GM12891 (cell line): Measurements from ENCODE around the gene SUMF1.
A peak's percentile ranks its signal among the peaks of the same experiment; 100 is the strongest.

ENCODE experiments used
- DNase-seq: peaks from one replicate; pipeline ENCODE4 v3.0.0; 2011; ENCODE audit warnings: low spot score; ENCODE audit not compliant: insufficient read length
- FAIRE-seq: peaks from 2 replicates; lab custom pipeline; 2011; peaks lifted over from hg19 to GRCh38; lab: Jason Lieb, UNC
- PAX5 ChIP-seq: IDR thresholded peaks from 2 replicates; pipeline ENCODE4 v1.6.1; 2011; ENCODE audit warnings: low read length, moderate library complexity, mild to moderate bottlenecking; ENCODE audit not compliant: insufficient read depth, severe bottlenecking
- POLR2A ChIP-seq: IDR thresholded peaks from 2 replicates; pipeline ENCODE4 v1.6.1; 2011; ENCODE audit warnings: low read depth, low read length, control low read depth
- POLR2AphosphoS5 ChIP-seq: IDR thresholded peaks from 2 replicates; pipeline ENCODE4 v1.6.1; 2011; ENCODE audit warnings: low read depth, low read length, control low read depth
- POU2F2 ChIP-seq: IDR thresholded peaks from 2 replicates; pipeline ENCODE4 v1.6.1; 2011; ENCODE audit warnings: low read depth, mild to moderate bottlenecking, control low read depth, low read length, moderate library complexity
- SPI1 ChIP-seq: IDR thresholded peaks from 2 replicates; pipeline ENCODE4 v1.6.1; 2011; ENCODE audit warnings: low read depth, low read length, control low read depth
- TAF1 ChIP-seq: IDR thresholded peaks from 2 replicates; pipeline ENCODE4 v1.6.1; 2011; ENCODE audit warnings: low read depth, low read length, control low read depth

SUMF1 gene

DNA sequence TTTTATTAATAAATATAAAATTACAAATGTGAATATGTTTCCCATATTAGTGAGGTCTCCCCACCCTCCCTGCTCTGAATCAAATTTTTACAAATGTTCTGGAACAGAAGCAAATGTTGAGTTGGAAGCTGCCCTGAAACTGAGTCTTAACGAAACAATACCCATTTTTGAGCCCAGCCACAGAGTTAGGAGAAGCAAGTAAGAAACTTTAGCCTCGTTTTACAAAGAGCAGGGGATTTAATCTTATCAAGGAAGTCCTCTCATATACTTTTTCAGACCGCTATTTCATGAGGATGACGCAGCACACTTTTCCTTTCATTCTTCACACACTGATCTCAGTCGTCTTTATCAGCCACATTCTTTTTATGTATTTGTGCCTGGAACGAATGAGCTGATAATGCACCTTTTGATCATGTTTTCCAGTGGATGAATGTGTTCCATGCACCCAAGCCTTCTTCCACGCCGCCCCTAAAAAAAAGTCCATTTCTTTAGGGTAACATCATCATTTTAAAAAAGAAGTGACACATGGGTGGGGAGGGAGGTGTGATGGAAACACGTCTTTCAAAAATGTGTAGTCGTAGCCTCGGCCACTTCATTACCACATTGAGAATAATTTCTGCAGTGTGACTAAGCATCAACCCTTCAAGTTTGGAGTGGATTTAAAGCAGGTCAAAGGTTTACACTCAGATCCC lies 115.8 kb downstream of the SUMF1 start:
- no peak for FAIRE-seq
- DNase-seq: no peak
- TF ChIP-seq POLR2A (no peak), TAF1 (no peak), POU2F2 (no peak), SPI1 (no peak), POLR2AphosphoS5 (no peak), PAX5 (no peak)

- no peak for TF ChIP-seq TAF1
- FAIRE-seq: peak; percentile 20
- DNase-seq: peak; percentile 32
Observed at GRCh38 chr3:4350789-4351163, 116.3 kb downstream of the SUMF1 start.

GRCh38 chr3:4343258-4343657 lies 123.8 kb downstream of the SUMF1 start:
- DNase-seq: no peak
- no peak for FAIRE-seq
- no peak for TF ChIP-seq TAF1
- TF ChIP-seq POLR2A: no peak
- TF ChIP-seq POU2F2: no peak
- TF ChIP-seq POLR2AphosphoS5: no peak
- TF ChIP-seq PAX5: no peak

DNA sequence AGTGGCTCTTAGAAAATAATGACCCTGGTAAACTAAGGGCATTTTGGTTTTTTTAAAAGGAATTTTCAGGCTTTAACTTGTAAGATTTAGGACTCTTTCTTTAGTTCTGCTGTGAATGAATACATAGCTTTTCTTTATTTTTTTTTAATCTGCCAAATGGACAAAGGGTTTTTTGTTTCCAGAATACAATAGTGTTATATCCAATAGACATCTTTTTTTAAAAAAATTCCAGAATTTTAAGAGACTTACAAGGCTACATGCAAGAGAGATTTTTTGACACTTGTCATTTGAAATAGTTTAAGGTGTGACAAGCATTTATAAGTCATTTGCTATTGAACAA lies 125.8 kb downstream of the SUMF1 start:
- no peak for TF ChIP-seq TAF1
- TF ChIP-seq POU2F2: no peak
- TF ChIP-seq POLR2A: no peak
- no peak for TF ChIP-seq SPI1
- TF ChIP-seq PAX5: no peak
- TF ChIP-seq POLR2AphosphoS5: no peak
- no peak for DNase-seq
- no peak for FAIRE-seq

- no peak for DNase-seq
- TF ChIP-seq PAX5 (no peak), SPI1 (no peak), POU2F2 (no peak), TAF1 (no peak), POLR2AphosphoS5 (no peak), POLR2A (no peak)
- FAIRE-seq: no peak
Observed at GRCh38 chr3:4340411-4341335, 126.4 kb downstream of the SUMF1 start.

- DNase-seq: no peak
- FAIRE-seq: no peak
- TF ChIP-seq POU2F2 (no peak), TAF1 (no peak), PAX5 (no peak), POLR2A (no peak), POLR2AphosphoS5 (no peak), SPI1 (no peak)
Observed at GRCh38 chr3:4340077-4340410, 127.0 kb downstream of the SUMF1 start.

- FAIRE-seq (no peak), DNase-seq (no peak)
- TF ChIP-seq POLR2AphosphoS5 (no peak), POU2F2 (no peak), POLR2A (no peak), PAX5 (no peak), SPI1 (no peak), TAF1 (no peak)
Observed at GRCh38 chr3:4338751-4339150, 128.3 kb downstream of the SUMF1 start.

DNA sequence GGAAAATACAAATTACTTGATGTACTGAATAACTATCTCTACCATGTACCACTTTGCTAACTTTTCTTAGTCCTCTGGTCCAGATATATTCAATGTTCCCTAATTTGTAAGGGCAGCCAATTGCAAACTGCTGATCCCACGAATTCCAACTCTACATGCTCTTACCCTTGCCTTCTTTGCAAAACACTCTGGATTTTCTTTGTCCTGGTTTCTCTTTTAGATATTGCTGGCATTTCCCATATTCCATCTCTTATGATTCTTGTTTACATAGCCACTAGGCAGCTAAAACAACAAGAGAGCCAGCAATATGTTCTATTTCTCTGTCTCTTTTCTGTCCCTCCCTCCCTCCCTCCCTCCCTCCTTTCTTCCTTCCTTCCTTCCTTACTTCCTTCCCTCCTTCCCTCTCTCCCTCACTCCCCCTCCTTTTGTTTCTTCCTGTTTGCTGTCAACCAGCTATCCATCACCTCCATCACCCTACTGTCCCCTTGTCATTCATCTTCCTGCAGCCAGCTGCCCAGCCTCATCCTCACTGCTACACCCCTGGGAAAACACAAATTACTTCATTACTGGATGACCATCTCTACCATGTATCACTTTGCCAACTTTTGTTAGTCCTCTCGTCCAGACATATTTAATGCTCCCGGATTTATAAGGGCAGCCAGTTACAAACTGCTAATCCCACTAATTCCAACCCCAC lies 130.1 kb downstream of the SUMF1 start:
- no peak for FAIRE-seq
- no peak for DNase-seq
- no peak for TF ChIP-seq POU2F2
- TF ChIP-seq POLR2AphosphoS5: no peak
- no peak for TF ChIP-seq POLR2A
- no peak for TF ChIP-seq SPI1
- no peak for TF ChIP-seq TAF1
- TF ChIP-seq PAX5: no peak

DNA sequence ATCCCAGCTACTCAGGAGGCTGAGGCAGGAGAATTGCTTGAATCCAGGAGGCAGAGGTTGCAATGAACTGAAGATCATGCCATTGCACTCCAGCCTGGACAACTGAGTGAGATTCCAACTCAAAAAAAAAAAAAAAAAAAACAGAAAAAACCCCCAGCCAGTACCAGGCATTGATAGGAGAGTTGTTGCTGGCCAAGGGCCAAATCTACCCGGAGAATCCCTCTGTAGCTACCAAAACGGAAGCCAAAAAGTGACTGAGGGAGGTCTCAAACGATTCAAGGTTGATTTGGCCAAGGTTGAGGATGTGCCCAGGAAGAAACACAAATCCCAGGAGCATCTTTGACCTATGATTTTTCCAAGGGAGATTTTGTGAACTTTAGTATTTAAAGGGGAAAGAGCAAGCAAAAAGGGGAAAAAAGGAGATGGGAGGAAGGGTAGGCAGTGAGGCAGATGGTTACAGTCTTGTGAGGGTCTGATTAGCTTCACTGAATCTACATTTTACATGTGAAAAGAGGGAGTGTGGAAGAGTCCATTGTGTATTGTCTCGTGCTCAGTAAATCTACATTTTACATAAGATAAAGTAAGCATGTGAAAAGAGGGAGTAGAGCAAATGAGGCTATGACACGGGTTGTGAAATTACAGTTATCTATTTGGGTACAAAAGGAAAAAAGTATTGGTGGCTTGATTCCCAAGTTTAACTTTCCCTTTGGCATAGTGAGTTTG lies 131.1 kb downstream of the SUMF1 start:
- DNase-seq: no peak
- peak; percentile 63 for FAIRE-seq
- TF ChIP-seq SPI1 (no peak), PAX5 (no peak), TAF1 (no peak), POU2F2 (no peak), POLR2A (no peak), POLR2AphosphoS5 (no peak)
